AG09319 (cell line): Measurements from ENCODE around the gene LRRC46.
A peak's percentile ranks its signal among the peaks of the same experiment; 100 is the strongest.

Experiments
- DNase-seq: peaks from one replicate; pipeline ENCODE4 v3.0.0-alpha.2; 2010; ENCODE audit warnings: low read depth; ENCODE audit errors: extremely low read depth
- CTCF ChIP-seq: IDR thresholded peaks from 2 replicates; pipeline ENCODE4 v1.5.1; 2011; ENCODE audit warnings: low read depth, mild to moderate bottlenecking, inconsistent platforms, low read length, moderate library complexity

LRRC46 gene

GRCh38 chr17:47810200-47810821 lies 21.2 kb upstream of the LRRC46 start:
- TF ChIP-seq CTCF: no peak
- DNase-seq: peak; percentile 49

- no peak for TF ChIP-seq CTCF
- DNase-seq: no peak
These were observed 20.4 kb upstream of the LRRC46 start for GRCh38 chr17:47810901-47811635.

- TF ChIP-seq CTCF: no peak
These were observed 19.8 kb upstream of the LRRC46 start for GRCh38 chr17:47811709-47812108.

GRCh38 chr17:47812146-47812920 lies 19.1 kb upstream of the LRRC46 start:
- no peak for TF ChIP-seq CTCF
- no peak for DNase-seq

More at GRCh38 chr17:47811709-47812108, 19.8 kb upstream of the LRRC46 start:
- DNase-seq: no peak

GRCh38 chr17:47813077-47813476 lies 18.4 kb upstream of the LRRC46 start:
- no peak for DNase-seq
- TF ChIP-seq CTCF: no peak

- DNase-seq: no peak
- TF ChIP-seq CTCF: no peak
These were observed 17.9 kb upstream of the LRRC46 start for GRCh38 chr17:47813512-47814031.
